Measurements from ENCODE around the gene POLR3B. TPM values are rescaled to one million over a fixed set of nuclear protein-coding genes. Genes with fewer than 3 reads are reported as not detected.
"Not testable (repeated sequence)": the region's sequence is repeated elsewhere in the genome, so short reads cannot be mapped to it uniquely, and the experiment has no call there.

The POLR3B gene
- 8.1 and 8.8 TPM in 2 replicates for total RNA-seq

DNA sequence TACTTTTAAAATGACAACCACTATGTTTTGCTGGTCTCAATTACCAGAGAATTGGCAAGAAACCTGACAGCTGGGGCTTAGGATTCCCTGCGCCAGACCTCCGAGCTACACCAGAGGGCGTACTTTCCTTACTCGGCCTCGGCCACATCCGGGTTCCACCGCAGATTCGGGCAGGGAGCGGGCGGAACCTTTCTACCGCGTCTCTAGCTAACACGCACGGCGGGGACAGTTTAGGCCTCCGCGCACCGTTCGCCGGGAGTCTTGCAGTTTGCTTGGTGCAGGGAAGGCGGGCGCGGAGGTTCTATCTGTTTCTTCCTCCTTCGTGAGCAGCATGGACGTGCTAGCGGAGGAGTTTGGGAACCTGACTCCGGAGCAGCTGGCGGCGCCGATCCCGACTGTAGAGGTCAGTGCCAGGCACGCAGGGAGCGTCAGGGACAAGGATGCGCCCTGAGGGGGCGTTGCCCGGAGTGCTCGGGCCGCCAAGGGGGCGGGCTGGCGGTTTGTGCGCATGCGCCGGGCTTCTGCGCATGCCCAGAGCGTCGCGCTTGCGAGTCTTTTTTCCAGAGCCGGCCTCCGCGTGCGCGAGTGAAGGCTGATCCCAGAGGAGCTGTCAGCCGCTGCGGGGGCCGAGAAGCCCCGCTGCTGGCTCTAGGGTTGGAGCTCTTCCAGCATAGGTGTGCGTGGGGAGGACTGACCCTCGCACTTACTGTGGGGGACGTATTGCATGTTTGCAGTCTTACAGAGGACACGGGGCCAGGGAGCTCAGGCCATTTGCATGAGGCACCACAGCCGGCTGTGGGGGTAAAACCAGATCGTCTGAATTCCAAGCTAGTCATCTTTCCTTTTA is at the start of gene POLR3B:
Gene POLR3B, plus strand, starts transcription at position 200 of the 847 bp plus-strand sequence. Its CDS starts 132 bp downstream, at position 332.
- intact Hi-C loops (cut with micrococcal nuclease): loop anchor here (1.0 to 5.0 kb wide), 10 partner anchors 21 to 1025 kb away; partner anchors contain the start of genes C12orf75, CRY1, RIC8B and TMEM263

GRCh38 chr12:106308121-106308520 is 49.4 kb upstream of the POLR3B start:
- intact Hi-C loops (cut with micrococcal nuclease): no loop called here

- intact Hi-C loops (cut with micrococcal nuclease): no loop called here
Measured at GRCh38 chr12:106308611-106309010, 48.9 kb upstream of the POLR3B start.

GRCh38 chr12:106309671-106310505 is 47.7 kb upstream of the POLR3B start:
- intact Hi-C loops (cut with micrococcal nuclease): no loop called here

DNA sequence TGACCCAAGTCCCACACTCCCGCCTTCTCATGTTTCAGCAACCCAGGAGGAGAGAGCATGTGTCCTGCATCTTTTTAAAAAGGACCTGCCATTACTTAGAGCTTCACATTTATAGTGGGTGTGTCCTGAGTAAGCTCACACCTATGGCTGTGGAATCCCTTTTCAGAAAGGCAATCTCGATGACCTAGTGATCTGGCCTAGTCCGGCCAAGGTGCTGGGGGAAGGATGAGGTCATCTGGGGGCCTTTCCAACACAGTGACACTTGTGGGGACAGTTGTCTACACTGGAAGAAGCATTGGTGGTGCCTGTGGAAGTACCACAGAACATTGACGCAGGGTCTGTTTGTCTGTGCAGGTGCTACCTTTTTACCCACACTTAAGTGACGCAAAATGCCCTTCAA is 46.9 kb upstream of the POLR3B start:
- intact Hi-C loops (cut with micrococcal nuclease): no loop called here

- intact Hi-C loops (cut with micrococcal nuclease): no loop called here
Measured at GRCh38 chr12:106311139-106311538, 46.4 kb upstream of the POLR3B start.

DNA sequence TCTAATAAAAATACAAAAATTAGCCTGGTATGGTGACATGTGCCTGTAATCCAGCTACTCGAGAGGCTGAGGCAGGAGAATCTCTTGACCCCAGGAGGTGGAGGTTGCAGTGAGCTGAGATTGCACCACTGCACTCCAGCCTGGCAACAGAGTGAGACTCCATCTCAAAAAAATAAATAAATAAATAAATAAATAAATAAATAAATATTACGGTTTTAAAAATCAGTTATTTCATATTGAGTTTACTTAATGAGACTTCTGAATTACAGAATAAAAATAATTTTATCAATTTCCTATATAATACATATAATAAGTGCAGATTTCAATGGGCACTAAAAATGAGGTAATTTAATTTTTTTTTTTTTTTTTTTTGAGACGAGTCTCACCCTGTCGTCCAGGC is 44.1 kb upstream of the POLR3B start:
- intact Hi-C loops (cut with micrococcal nuclease): not testable (repeated sequence)

DNA sequence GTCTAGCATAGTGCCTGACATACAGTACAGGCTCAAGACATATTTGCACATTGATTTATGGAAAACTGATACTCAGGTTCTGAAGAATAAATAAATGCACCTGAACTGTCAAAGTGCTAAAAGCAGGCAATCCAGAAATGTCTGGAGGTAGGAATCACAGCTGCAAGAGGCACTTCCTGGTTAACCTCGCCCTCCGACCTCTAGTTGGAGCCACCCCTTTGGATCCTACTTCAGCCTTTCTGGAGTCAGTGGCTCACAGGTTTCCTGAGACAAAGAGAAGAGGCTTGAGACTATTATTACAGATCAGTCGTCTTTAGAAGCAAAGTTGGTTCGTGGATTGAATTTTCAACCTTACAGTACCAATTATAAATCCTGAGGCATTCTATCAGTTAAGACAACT is 42.0 kb upstream of the POLR3B start:
- intact Hi-C loops (cut with micrococcal nuclease): no loop called here

DNA sequence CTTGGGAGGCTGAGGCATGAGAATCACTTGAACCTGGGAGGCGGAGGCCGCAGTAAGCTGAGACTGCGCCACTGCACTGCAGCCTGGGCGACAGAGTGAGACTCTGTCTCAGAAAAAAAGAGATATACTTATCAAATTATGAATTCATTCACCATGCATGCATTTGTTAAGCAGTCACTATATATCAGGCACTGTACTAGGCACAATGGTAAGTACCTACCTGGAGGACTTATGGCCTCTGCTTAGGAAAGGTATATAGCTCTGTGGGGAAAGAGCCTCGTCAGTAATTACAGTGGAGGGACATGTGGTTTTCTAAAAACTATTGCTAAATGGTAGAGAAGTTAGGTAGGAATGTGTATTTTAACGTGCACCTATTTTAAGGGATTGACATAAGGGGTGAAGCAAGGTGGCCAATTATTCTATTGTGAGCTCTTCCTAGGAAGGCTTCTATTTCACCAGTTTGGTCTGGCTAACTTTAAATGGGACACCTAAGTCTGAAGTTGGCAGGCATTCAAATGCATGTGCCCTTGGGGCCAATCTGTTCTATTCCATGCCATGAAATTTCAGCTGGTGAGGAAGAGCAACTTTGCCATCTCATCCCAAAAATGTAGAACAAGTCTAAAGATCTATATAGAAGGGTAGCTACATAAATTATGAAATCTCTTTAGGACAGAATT is 40.0 kb upstream of the POLR3B start:
- intact Hi-C loops (cut with micrococcal nuclease): no loop called here

DNA sequence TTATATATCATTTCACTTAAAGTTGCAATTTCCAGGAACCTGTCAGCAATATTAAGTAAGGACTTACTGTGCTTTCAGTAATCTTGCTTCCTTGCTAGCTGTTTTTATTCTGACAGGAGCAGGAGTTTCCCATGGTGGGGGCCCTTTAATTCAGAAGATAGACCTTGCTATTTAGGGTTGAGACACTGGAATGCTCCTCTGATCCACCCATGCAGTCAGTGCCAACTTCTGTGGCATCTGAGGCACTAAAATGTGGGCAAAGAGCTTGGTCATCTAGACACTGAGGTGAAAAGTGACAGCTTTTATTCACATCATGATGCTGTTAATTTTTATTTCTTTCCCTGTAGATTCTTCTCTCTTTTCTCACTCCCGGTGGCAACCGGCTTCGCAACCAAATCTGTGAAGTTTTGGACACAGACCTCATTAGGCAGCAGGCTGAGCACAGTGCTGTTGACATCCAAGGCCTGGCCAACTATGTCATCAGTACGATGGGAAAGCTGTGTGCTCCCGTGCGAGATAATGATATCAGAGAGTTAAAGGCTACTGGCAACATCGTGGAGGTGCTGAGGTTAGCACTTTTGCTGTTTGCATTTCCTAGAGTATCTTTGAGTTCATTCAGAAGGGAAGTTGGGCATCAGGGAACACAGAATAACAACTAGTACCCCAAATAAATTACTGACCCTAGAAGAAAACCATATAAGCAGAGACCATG is 36.3 kb upstream of the POLR3B start:
- intact Hi-C loops (cut with micrococcal nuclease): no loop called here

DNA sequence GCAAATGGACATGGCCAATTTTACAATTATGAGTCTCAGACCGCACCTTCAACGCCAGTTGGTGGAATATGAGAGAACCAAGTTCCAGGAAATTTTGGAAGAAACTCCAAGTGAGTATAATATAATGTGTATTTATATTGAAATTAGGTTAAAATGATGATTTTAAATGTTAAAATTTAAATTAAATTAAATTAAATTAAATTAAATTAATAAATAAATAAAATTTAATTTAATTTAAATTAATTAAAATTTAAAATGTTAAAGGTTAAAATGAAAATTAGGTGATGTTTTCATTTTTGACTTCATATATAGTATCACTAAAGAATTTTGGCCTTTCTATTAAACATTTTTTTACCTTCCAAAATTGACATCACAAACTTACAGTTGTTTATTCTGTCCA is 34.0 kb upstream of the POLR3B start:
- intact Hi-C loops (cut with micrococcal nuclease): no loop called here

DNA sequence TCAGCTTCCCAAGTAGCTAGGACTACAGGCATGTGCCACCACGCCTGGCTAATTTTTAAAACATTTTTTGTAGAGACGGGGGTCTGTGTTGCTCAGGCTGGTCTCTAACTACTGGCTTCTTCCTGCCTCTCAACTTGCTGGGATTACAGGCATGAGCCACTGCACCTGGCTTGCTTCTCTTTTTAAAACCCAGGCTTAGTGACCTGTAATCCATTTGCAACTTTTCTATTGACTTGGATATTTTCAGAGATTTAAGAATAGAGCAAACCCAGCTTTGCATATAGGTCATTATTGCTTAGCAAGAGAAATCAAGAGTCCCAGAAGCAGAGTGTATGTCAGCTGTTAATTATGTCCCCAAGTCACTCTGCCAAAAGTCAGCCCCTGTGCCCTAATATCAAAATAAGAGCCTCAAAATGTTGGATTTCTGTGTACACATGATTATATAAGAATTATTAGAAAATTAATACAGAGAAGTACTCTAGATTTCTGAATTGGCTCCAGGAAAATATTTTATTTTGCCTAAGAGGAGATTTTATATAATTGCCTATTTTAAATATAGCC is 30.2 kb upstream of the POLR3B start:
- intact Hi-C loops (cut with micrococcal nuclease): no loop called here

DNA sequence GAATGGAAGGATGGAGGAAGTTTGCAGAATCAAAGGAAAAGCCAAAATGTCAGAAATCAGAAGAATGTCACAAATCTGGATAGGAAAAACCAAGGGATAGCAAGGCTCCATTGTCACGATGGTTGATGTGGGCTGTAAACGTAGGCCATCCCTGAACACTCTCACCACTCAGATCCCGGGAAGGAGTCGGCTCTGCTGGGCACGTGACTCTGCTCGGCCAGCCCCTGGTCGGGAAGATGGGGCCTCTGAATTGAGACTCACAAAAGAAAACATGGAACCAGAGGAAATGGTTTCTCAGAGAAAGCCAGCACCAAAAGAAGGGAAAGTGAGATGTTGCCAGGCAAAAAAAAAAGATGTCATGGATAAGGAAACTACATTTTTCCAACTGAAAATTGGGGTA is 28.8 kb upstream of the POLR3B start:
- intact Hi-C loops (cut with micrococcal nuclease): no loop called here

DNA sequence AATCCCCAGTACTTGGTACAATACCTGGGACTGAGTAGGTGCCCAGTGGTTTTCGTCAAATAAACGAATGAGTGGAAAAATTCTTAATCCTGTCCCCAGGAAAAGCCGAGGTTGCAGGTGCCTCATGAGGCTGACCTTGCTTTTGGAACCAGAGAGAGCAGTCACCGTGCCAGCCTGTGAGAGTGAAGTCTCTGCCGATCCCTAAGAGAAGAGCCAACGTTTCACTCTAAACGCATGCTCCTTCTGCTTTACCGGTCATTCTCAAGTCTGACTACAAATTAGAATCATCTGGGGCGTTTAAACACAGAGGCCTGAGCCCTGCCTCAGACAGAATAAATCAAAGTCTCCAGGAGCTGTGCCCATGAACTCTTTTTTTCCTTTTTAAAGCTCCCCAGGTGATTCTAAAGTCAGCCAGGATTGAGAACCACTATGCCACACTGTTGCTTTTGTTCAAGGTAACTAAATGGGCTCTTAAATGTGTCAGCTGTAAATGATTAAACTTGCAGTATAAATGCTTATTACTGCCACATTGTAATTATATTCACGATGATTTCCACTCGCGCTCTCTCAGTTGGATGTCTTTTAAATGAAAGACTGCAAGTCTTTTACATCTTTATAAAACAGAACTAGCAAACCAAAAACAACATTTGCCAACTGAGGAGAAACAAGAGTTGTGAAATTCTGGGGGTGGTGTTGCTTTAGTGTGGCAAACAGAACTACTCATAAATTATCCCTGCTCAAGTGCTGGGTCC is 28.1 kb upstream of the POLR3B start:
- intact Hi-C loops (cut with micrococcal nuclease): no loop called here

DNA sequence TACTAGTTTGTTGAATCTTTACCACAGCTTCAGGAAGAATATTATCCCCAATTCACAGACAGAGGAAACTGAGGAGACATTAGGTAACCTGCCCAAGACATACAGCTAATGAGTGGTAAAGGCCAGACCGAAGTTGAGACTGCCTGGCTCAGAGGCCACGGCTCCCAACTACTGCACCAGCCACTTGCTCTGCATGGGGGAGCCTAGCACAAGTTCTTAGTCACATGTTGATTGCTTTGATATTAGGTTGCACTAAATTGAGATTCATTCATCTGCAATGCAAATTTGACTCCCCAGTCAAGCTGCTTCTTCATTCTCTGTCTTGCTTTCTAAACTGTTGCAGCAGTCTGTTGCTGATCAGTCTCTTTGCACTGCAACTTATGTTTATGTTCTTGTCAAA is 25.9 kb upstream of the POLR3B start:
- intact Hi-C loops (cut with micrococcal nuclease): no loop called here

DNA sequence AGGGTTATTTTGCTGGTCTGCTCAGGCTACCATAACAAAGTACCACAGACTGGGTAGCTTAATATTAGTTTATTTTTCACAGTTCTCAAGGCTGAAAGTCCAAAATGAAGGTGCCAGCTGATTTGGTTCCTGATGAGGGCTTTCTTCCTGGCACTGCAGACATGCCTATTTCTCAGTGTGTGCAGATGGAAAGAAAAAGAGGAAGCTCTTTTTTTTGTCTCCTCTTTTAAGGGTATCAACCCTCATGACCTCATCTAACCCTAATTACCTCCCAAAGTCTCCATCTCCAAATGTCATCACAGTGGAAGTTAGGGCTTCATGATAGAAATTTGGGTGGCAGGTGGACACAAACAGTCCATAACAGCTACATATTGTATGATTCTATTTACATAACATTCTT is 25.0 kb upstream of the POLR3B start:
- intact Hi-C loops (cut with micrococcal nuclease): no loop called here

- intact Hi-C loops (cut with micrococcal nuclease): no loop called here
Measured at GRCh38 chr12:106333010-106333409, 24.5 kb upstream of the POLR3B start.

- intact Hi-C loops (cut with micrococcal nuclease): no loop called here
Measured at GRCh38 chr12:106333756-106334155, 23.8 kb upstream of the POLR3B start.

DNA sequence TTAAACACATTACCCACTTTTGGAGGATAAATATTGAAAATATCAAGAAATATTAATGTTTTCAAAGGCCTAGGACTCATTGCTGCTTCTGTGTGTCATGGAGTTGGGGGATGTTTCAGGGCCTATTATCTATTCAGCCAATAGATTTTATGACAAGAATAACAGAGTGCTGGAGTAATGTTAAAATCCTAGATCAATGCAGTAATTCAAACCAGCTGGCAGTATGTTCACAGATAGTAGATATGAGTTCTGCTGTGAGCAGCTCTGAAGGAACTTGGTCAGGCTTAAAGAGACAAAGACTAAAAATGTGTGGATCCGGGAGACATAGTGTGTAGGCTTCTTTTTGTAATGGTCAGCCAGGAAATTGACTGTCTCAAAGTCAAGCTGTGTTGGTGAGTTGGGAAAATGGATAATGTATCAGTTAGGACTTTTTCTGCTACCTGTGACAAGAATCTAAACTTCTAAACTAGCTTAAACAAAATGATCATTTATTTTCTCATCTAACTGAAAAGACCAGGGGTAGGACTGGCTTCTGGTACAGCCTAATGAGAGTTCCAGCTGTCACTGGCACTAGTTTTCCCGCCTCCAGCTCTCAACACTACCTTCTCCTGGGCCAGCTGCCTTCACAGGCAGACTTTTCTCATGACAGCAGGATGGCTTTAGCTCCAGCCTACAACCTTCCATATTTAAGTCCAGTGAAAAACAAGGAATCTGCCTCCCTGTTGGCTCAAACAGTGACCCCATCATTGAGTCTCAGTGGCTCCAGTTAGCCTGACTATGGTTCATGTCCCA is 16.3 kb upstream of the POLR3B start:
- intact Hi-C loops (cut with micrococcal nuclease): no loop called here

Data from T-helper 2 cell treated with Interferon-gamma antibody and Interleukin-4, amounts not matched to agents 100 ng/mL and 5 ng/mL, for 36 hours (primary cell).